NB4 (cell line): ENCODE measurements around the gene ARID1B.

ENCODE experiments used
- DNase-seq: peaks from one replicate; pipeline ENCODE4 v3.0.0; 2010; ENCODE audit warnings: low read depth
- H3K4me3 ChIP-seq: one replicate; pipeline ENCODE4 v1.5.1; 2011; ENCODE audit warnings: mild to moderate bottlenecking, low read depth, low read length, moderate library complexity
- CTCF ChIP-seq: IDR thresholded peaks from one replicate; pipeline ENCODE4 v1.5.1; 2012; ENCODE audit warnings: low read depth, low read length
- MYC ChIP-seq: IDR thresholded peaks from 2 replicates; pipeline ENCODE4 v1.6.1; 2011; ENCODE audit warnings: low read depth, low read length
- POLR2A ChIP-seq: IDR thresholded peaks from 2 replicates; pipeline ENCODE4 v1.6.1; 2011; ENCODE audit warnings: mild to moderate bottlenecking; ENCODE audit not compliant: insufficient read length; ENCODE audit errors: extremely low read depth
- TF ChIP-seq, protein P1 (sequence below): IDR thresholded peaks from 2 replicates; pipeline ENCODE4 v1.6.1; 2011; ENCODE audit warnings: low read depth, low read length

ARID1B gene

DNA sequence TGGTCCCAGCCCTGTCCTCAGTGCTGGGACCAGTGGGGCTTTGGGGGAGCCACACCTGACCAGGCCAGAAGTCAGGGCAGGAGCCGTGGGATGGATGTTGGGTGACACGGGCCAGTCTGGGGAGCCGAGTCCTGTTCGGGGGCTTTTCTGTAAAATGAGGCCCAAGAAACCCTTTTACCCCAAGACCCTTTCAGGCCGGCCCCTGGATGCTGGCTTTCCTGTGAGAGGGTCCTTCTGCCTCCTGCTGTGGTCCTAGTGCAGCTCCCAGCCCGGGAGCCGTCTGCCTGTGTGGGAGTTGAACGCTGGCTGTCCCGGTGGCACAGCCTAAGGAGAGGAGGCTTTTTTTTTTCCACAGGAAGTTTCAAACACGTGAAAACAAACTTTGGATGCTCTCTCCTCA, 422.9 kb downstream of the ARID1B start:
- no peak for TF ChIP-seq MYC
- TF ChIP-seq, protein P1, sequence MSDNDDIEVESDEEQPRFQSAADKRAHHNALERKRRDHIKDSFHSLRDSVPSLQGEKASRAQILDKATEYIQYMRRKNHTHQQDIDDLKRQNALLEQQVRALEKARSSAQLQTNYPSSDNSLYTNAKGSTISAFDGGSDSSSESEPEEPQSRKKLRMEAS = no peak
- TF ChIP-seq CTCF = no peak
- no peak for TF ChIP-seq POLR2A
- no peak overlapping the region for H3K4me3 ChIP-seq

GRCh38 chr6:157200611-157201010, 423.4 kb downstream of the ARID1B start:
- no peak overlapping the region for H3K4me3 ChIP-seq
- TF ChIP-seq POLR2A (no peak), CTCF (no peak), MYC (no peak)
- TF ChIP-seq, protein P1 = no peak
- no peak for DNase-seq

More for the DNA sequence above, 422.9 kb downstream of the ARID1B start:
- no peak for DNase-seq

DNA sequence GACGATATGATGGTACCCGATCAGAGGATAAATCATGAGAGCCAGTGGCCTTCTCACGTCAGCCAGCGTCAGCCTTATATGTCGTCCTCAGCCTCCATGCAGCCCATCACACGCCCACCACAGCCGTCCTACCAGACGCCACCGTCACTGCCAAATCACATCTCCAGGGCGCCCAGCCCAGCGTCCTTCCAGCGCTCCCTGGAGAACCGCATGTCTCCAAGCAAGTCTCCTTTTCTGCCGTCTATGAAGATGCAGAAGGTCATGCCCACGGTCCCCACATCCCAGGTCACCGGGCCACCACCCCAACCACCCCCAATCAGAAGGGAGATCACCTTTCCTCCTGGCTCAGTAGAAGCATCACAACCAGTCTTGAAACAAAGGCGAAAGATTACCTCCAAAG, 423.9 kb downstream of the ARID1B start:
- TF ChIP-seq CTCF (no peak), MYC (no peak), POLR2A (no peak)
- TF ChIP-seq, protein P1 = no peak
- DNase-seq = no peak
- no peak overlapping the region for H3K4me3 ChIP-seq

DNA sequence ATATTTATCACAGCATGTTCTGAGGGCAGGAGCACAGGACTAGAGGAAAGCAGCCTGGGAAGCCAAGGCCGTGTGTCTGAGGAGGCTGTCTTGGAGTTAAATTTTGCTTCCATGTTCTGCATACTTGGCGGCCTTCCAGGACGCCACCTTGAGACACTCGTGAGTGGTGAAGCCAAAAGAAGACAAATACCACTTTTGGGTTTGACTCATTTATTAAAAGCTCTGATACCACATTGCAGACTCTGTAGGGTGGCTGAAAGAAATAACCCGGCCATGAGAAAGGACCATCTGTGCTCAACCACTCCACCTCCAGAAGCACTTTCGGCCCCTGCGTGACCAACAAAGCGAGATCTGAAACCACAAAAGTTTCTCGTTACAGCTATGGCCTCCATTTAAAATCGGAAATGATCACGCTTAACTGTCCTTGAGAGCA, 426.1 kb downstream of the ARID1B start:
- no peak overlapping the region for H3K4me3 ChIP-seq
- no peak for DNase-seq
- TF ChIP-seq MYC = no peak
- TF ChIP-seq CTCF = no peak
- TF ChIP-seq POLR2A = no peak

DNA sequence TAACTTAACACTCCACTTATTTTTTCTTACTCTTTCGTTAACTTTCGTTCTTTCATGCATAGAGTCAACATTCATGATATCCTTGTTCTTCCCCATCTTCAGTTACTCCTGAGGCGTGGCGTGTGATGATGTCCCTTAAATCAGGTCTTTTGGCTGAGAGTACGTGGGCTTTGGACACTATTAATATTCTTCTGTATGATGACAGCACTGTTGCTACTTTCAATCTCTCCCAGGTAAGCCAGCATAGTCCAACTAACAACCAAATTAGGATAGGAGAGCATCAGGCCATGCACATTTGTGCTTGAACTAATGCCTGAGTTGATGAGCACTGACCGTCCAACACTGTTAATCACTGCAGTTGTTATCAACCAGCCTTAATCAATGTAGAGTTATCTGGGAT, 426.6 kb downstream of the ARID1B start:
- H3K4me3 ChIP-seq = no peak overlapping the region
- TF ChIP-seq POLR2A = no peak
- TF ChIP-seq MYC = no peak
- TF ChIP-seq CTCF = no peak
- DNase-seq = no peak

GRCh38 chr6:157205473-157206358, 428.5 kb downstream of the ARID1B start:
- no peak overlapping the region for H3K4me3 ChIP-seq
- TF ChIP-seq MYC (no peak), POLR2A (no peak), CTCF (no peak)
- TF ChIP-seq, protein P1 = no peak
- no peak for DNase-seq
